ENCODE results near the gene DMRT2. TPM values are rescaled to one million over a fixed set of nuclear protein-coding genes. Genes with fewer than 3 reads are reported as not detected.

Gene DMRT2
- total RNA-seq, 2 experiments from 2014 or later: 14.7 to 18.9 TPM

- Histone ChIP-seq H3K36me3 (ENCODE audit: insufficient read depth, low read length) (no peaks in the 10 kb centered on the region), H3K79me2 (ENCODE audit: insufficient read depth, low read depth, low read length) (no peaks in the 10 kb centered on the region), H4K20me1 (ENCODE audit: insufficient read depth, low read length) (no peaks in the 10 kb centered on the region), H3K9me2 (ENCODE audit: insufficient read depth, low read length) (no peaks in the 10 kb centered on the region), H2AFZ (ENCODE audit: low read length) (no peak overlapping the region), H3K4me2 (ENCODE audit: low read length) (no peak overlapping the region), H3K27ac (ENCODE audit: low read depth, low read length, poor library complexity, severe bottlenecking) (no peak overlapping the region), H3K4me3 (ENCODE audit: low read depth, low read length, poor library complexity, severe bottlenecking) (no peak overlapping the region), H3K9me3 (ENCODE audit: low read length) (no peaks in the 10 kb centered on the region), H3K4me1 (ENCODE audit: insufficient read depth, low read length, poor library complexity, severe bottlenecking) (no peaks in the 10 kb centered on the region)
- TF ChIP-seq EZH2phosphoT487 (IDR thresholded peaks at IDR 0.05; ENCODE audit: borderline replicate concordance, low read depth, low read length) (no peak), CTCF (conservative IDR thresholded peaks at IDR 0.05; ENCODE audit: low read length) (no peak)
- DNase-seq (ENCODE audit: low spot score): no peak
- BruUV-seq (replicated peaks): no TSS peak
- ChIA-PET CTCF (ENCODE audit: unreplicated experiment) (no interaction called here), POLR2A (no interaction called here)
- intact Hi-C loops (cut with micrococcal nuclease; ENCODE audit: unreplicated experiment): no loop called here
Measured at GRCh38 chr9:1085086-1085485, 34.9 kb downstream of the DMRT2 start.

DNA sequence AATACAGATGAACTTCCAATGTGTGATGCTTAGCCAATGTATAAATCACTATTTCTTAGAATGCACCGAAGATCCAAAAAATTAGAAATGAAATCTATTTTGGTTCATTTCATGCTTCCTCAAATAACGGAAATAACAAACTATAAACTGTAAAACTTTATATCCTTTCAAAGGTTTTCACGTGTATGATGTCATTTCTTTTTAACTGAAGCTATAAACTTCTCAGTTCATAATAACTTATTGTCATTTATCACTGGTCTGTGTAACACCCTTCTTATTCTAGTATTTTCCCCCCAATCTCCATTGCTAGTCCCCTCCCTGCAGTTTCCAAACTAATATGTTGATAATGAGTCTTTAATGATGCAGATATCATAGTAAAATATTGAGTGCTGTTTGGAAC, 36.4 kb downstream of the DMRT2 start:
- Histone ChIP-seq H3K27ac (ENCODE audit: low read depth, low read length, poor library complexity, severe bottlenecking) (no peak overlapping the region), H3K4me3 (ENCODE audit: low read depth, low read length, poor library complexity, severe bottlenecking) (no peak overlapping the region), H4K20me1 (ENCODE audit: insufficient read depth, low read length) (no peaks in the 10 kb centered on the region), H3K36me3 (ENCODE audit: insufficient read depth, low read length) (no peaks in the 10 kb centered on the region), H3K79me2 (ENCODE audit: insufficient read depth, low read depth, low read length) (no peaks in the 10 kb centered on the region), H3K4me2 (ENCODE audit: low read length) (no peak overlapping the region), H3K9me3 (ENCODE audit: low read length) (no peaks in the 10 kb centered on the region), H3K9me2 (ENCODE audit: insufficient read depth, low read length) (no peaks in the 10 kb centered on the region), H3K4me1 (ENCODE audit: insufficient read depth, low read length, poor library complexity, severe bottlenecking) (no peaks in the 10 kb centered on the region), H2AFZ (ENCODE audit: low read length) (no peak overlapping the region)
- DNase-seq (ENCODE audit: low spot score): no peak
- no peak for TF ChIP-seq EZH2phosphoT487 (IDR thresholded peaks at IDR 0.05; ENCODE audit: borderline replicate concordance, low read depth, low read length)
- TF ChIP-seq CTCF (conservative IDR thresholded peaks at IDR 0.05; ENCODE audit: low read length): no peak
- ChIA-PET CTCF (ENCODE audit: unreplicated experiment) (no interaction called here), POLR2A (no interaction called here)
- BruUV-seq (replicated peaks): no TSS peak
- intact Hi-C loops (cut with micrococcal nuclease; ENCODE audit: unreplicated experiment): no loop called here

- ChIA-PET POLR2A (no interaction called here), CTCF (ENCODE audit: unreplicated experiment) (no interaction called here)
- no peaks in the 10 kb centered on the region for H3K9me3 ChIP-seq (ENCODE audit: low read length)
- H3K4me1 ChIP-seq (ENCODE audit: insufficient read depth, low read length, poor library complexity, severe bottlenecking): no peaks in the 10 kb centered on the region
- no TSS peak for BruUV-seq (replicated peaks)
- no peak for DNase-seq (ENCODE audit: low spot score)
- H3K4me2 ChIP-seq (ENCODE audit: low read length): no peak overlapping the region
- no peaks in the 10 kb centered on the region for H3K9me2 ChIP-seq (ENCODE audit: insufficient read depth, low read length)
- intact Hi-C loops (cut with micrococcal nuclease; ENCODE audit: unreplicated experiment): no loop called here
- no peak for TF ChIP-seq CTCF (conservative IDR thresholded peaks at IDR 0.05; ENCODE audit: low read length)
- no peak for TF ChIP-seq EZH2phosphoT487 (IDR thresholded peaks at IDR 0.05; ENCODE audit: borderline replicate concordance, low read depth, low read length)
- no peak overlapping the region for H3K4me3 ChIP-seq (ENCODE audit: low read depth, low read length, poor library complexity, severe bottlenecking)
- H2AFZ ChIP-seq (ENCODE audit: low read length): no peak overlapping the region
- H3K27ac ChIP-seq (ENCODE audit: low read depth, low read length, poor library complexity, severe bottlenecking): no peak overlapping the region
- H3K79me2 ChIP-seq (ENCODE audit: insufficient read depth, low read depth, low read length): no peaks in the 10 kb centered on the region
- H3K36me3 ChIP-seq (ENCODE audit: insufficient read depth, low read length): no peaks in the 10 kb centered on the region
- no peaks in the 10 kb centered on the region for H4K20me1 ChIP-seq (ENCODE audit: insufficient read depth, low read length)
Measured at GRCh38 chr9:1087120-1087881, 37.1 kb downstream of the DMRT2 start.

All from OCI-LY7 (cell line).